Muscle of arm (tissue), 12 donors: ENCODE results near the gene C12orf42. TPM values are rescaled to one million over a fixed set of nuclear protein-coding genes. Genes with fewer than 3 reads are reported as not detected.
"Not testable (repeated sequence)": the region's sequence is repeated elsewhere in the genome, so short reads cannot be mapped to it uniquely, and the experiment has no call there.

ENCODE experiments used
- DNase-seq: peaks from one replicate; pipeline ENCODE4 v3.0.0-alpha.2; 2013
- polyA plus RNA-seq, 12 donors: library from polyadenylated mRNA; unstranded; fragments of 120-200 nt; gene quantifications; one replicate each; pipeline ENCODE4 v1.2.1, GENCODE V29; 2013; ENCODE audit not compliant: insufficient read length in 12 of 12

C12orf42 gene
- polyA plus RNA-seq, 12 donors = 0.84 to 4.0 (median 2.4) TPM; not detected in 2

- DNase-seq = not testable (repeated sequence)
Observed at GRCh38 chr12:103424849-103425586, 70.8 kb downstream of the C12orf42 start.

- no peak for DNase-seq
Observed at GRCh38 chr12:103423516-103423910, 72.3 kb downstream of the C12orf42 start.

GRCh38 chr12:103422746-103423515 is 72.8 kb downstream of the C12orf42 start:
- DNase-seq = no peak

- no peak for DNase-seq
Observed at GRCh38 chr12:103422328-103422727, 73.4 kb downstream of the C12orf42 start.

- no peak for DNase-seq
Observed at GRCh38 chr12:103421402-103421801, 74.4 kb downstream of the C12orf42 start.

GRCh38 chr12:103415681-103416080 is 80.1 kb downstream of the C12orf42 start:
- no peak for DNase-seq

GRCh38 chr12:103401421-103401820 is 94.3 kb downstream of the C12orf42 start:
- no peak for DNase-seq

GRCh38 chr12:103399986-103400385 is 95.8 kb downstream of the C12orf42 start:
- DNase-seq = no peak

- DNase-seq = no peak
Observed at GRCh38 chr12:103397536-103397935, 98.2 kb downstream of the C12orf42 start.

GRCh38 chr12:103392722-103393121 is 103.0 kb downstream of the C12orf42 start:
- no peak for DNase-seq

- no peak for DNase-seq
Observed at GRCh38 chr12:103391103-103391502, 104.7 kb downstream of the C12orf42 start.

GRCh38 chr12:103387385-103387784 is 108.4 kb downstream of the C12orf42 start:
- no peak for DNase-seq

- no peak for DNase-seq
Observed at GRCh38 chr12:103386451-103386850, 109.3 kb downstream of the C12orf42 start.

GRCh38 chr12:103382736-103383346 is 112.9 kb downstream of the C12orf42 start:
- no peak for DNase-seq

GRCh38 chr12:103382119-103382518 is 113.6 kb downstream of the C12orf42 start:
- DNase-seq = no peak

GRCh38 chr12:103379670-103380069 is 116.1 kb downstream of the C12orf42 start:
- no peak for DNase-seq

- no peak for DNase-seq
Observed at GRCh38 chr12:103373088-103373523, 122.7 kb downstream of the C12orf42 start.

GRCh38 chr12:103369929-103370328 is 125.8 kb downstream of the C12orf42 start:
- DNase-seq = no peak

GRCh38 chr12:103368167-103368566 is 127.6 kb downstream of the C12orf42 start:
- no peak for DNase-seq

GRCh38 chr12:103354403-103354802 is 141.4 kb downstream of the C12orf42 start:
- no peak for DNase-seq

GRCh38 chr12:103353913-103354312 is 141.9 kb downstream of the C12orf42 start:
- DNase-seq = no peak

GRCh38 chr12:103350116-103350515 is 145.7 kb downstream of the C12orf42 start:
- no peak for DNase-seq

GRCh38 chr12:103348935-103349334 is 146.8 kb downstream of the C12orf42 start:
- DNase-seq = no peak
